ENCODE measurements around the gene SELENON. TPM values are rescaled to one million over a fixed set of nuclear protein-coding genes. Genes with fewer than 3 reads are reported as not detected.

The SELENON gene
- total RNA-seq, 1 experiment from 2014 or later = 31.9 TPM

DNA sequence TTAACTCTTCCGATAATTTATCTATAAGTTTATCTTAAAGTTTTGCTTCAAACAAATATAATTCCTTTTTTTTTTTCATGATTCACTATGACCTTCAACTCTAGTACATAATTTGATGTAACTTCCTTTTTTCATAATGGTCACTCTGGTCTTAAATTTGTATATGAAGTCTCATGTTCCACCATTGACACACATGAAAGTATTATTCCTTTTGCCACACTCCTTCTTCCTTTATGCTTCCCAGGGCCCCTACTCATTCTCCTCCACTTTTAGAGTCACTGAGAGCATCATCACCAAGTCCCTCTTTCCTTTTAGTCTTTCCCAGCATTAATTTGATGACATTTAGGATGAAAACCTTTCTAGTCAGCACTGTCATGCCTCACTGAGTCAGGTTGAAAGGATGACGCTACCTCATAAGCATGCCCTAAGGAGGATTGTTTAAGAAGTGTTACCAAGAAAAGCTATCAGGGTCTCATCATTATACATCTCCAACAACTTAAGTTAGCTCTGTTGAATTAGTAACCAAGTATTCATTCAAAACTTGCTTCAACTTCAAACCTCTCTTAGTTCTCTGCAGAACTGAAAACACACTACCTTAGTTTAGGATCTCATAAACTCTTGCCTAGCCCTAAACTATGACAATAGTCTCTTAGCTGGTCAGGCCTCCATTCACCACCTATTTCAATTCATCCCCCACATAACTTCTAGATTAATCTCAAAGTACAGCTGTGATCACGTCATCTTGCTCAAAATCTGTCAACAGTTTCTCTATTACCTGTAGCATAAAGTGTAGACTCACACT is 44.7 kb downstream of the SELENON start:
- in situ Hi-C loops (cut with HindIII; ENCODE audit: low sequenced_read_pairs) = no loop called here
- DNase-seq (ENCODE audit: low spot score) = no peak

DNA sequence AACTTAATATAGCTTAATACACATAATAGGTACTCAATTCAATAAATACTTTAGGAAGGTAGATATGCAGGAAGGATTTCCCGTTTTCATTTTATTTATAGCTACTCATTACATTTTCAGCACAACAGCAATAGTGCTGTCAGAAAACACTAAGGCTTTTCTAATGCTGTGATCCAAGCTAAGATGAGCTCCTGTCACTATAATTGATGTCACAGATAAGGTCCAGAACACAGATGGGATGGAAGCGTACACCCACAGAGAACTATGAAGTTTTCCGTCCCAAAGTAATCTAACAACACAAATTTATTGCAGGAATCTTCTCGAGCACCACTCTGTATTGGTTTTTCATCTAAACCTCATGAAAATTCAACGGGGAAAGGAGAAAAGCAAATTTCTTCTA is 45.7 kb downstream of the SELENON start:
- DNase-seq (ENCODE audit: low spot score) = no peak
- in situ Hi-C loops (cut with HindIII; ENCODE audit: low sequenced_read_pairs) = no loop called here

DNA sequence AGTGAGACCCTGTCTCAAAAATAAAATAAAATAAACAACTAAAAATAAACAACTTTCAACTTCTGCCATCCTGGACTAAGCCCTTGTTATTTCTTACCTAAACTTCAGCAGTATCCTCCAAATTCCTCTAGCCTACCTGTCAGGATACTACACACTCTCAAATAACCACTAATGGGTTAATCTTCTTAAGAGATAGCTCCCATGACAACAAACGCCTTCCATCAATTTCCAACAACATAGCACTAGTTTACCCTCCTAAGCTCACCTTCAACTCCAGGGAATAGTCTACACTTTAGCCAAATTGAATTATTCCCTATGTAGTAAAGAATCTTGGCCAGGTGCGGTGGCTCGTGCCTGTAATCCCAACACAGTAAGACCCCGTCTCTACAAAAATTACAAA is 47.9 kb downstream of the SELENON start:
- DNase-seq (ENCODE audit: low spot score) = no peak
- in situ Hi-C loops (cut with HindIII; ENCODE audit: low sequenced_read_pairs) = no loop called here

DNA sequence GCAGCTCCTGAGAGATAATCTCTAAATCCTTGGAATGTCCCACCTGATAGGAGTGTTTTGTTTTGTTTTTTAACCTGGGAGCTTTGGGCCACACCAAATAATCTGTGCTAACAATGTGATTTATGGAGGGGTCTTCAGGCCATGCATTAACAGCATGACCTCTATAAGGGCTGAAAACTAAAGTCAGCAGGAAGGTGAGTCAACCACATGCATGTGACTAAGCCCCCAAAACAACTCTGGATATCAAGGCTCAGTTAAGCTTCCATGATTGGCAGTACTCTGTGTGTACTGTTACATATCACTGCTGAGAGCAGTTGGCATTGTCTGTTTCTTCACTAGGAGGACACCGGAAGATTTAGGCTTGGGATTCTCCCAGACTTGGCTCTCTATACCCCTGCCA is 48.5 kb downstream of the SELENON start:
- in situ Hi-C loops (cut with HindIII; ENCODE audit: low sequenced_read_pairs) = no loop called here
- no peak for DNase-seq (ENCODE audit: low spot score)

DNA sequence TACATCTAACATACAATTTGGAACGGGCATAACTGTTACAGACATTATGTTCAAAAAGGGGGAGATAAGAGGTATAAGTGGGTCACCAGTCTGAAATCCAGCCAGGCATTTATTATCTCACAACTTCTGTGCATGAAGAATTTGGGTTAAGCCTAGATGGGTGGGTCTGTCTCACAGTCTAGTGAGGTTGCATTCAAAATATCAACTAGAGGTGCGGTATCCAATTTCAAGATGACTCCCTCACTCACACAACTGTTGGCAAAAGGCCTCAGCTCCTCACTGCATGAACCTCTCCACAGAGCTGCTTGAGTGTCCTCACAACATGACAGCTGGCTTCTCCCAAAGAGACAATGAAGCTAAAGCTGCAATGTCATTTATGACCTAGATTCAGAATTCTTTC is 54.6 kb downstream of the SELENON start:
- in situ Hi-C loops (cut with HindIII; ENCODE audit: low sequenced_read_pairs) = no loop called here
- DNase-seq (ENCODE audit: low spot score) = no peak

DNA sequence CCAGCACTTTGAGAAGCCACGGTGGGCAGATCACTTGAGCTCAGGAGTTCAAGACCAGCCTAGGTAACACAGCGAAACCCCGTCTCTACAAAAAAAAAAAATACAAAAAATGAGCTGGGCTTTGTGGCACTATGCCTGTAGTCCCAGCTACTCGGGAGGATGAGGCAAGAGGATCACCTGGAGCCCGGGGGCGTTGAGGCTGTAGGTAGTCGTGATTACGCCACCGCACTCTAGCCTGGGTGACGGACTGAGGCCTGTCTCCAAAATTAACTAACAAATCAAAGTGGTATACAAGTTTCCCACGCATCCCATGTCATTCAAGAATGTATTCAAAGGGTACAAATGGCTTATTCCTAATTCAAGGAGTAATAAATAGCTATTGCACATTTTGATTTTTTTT is 56.9 kb downstream of the SELENON start:
- in situ Hi-C loops (cut with HindIII; ENCODE audit: low sequenced_read_pairs) = no loop called here
- DNase-seq (ENCODE audit: low spot score) = no peak

DNA sequence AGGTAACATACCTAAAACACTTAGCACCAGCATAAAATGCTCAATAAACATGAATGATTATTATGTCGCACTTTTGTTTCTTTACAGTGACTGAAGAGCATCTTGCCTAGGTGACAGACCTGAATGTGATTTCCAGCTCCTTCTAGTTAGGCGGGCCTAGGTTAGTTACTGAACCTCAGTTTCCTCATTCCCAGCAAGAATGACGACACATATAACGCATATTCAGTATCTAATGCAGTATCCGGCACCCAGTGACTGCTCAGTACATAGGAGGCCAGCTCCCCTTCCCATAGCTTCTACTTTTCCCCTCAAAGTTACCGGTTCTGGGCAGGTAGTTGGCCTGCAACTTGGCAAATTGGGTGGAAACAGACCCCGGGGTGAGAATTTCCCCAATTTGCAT is 58.5 kb downstream of the SELENON start:
- DNase-seq (ENCODE audit: low spot score) = no peak
- in situ Hi-C loops (cut with HindIII; ENCODE audit: low sequenced_read_pairs) = no loop called here

DNA sequence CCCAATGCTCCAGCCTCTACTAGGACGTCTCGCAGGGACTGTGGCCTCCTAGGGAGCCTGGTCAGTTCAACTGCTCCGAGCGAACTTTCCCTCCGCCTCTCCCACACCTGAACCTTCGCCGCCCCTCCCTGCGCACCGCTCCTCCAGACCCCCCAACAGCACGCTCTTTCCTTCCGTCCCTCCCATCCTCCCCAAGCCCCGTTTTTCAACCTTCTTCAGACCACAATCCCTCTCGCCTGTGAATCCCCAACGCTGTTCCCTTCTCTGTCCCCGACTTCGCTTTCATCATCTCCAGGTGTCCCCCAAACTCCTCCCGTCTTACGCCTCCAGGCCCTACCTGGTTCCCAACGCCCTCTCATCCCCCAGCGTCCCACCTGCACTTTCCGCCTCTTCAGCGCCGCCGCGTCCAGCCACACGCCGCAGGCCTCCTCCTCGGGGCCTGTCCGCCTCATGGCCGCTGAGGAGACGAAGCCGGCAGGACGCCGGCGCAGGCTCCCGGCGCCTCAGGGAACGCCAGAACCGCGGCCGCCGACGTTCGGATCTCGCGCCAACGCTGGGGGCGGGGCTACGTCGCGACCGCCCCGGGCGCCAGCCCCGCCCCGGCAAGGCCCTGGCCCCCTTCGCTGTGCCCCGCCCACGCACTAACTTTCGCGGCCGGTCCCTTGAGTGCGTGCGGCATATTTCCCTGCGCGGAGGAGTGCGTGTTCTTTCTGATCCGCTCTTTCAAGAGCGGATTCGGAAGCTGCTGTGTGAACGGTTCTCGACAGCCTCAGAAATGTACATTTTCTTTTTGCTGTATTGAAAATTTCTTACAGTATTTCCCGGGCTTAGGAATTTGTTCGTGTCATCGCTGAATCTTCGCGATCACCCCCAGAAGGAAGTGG is 59.2 kb downstream of the SELENON start, which contains the start of gene AUNIP:
Gene AUNIP, minus strand, starts transcription at position 552 of the 884 bp plus-strand sequence. Its CDS starts 100 bp downstream, at position 452.
- in situ Hi-C loops (cut with HindIII; ENCODE audit: low sequenced_read_pairs) = no loop called here
- peak; percentile 76 for DNase-seq (ENCODE audit: low spot score)

DNA sequence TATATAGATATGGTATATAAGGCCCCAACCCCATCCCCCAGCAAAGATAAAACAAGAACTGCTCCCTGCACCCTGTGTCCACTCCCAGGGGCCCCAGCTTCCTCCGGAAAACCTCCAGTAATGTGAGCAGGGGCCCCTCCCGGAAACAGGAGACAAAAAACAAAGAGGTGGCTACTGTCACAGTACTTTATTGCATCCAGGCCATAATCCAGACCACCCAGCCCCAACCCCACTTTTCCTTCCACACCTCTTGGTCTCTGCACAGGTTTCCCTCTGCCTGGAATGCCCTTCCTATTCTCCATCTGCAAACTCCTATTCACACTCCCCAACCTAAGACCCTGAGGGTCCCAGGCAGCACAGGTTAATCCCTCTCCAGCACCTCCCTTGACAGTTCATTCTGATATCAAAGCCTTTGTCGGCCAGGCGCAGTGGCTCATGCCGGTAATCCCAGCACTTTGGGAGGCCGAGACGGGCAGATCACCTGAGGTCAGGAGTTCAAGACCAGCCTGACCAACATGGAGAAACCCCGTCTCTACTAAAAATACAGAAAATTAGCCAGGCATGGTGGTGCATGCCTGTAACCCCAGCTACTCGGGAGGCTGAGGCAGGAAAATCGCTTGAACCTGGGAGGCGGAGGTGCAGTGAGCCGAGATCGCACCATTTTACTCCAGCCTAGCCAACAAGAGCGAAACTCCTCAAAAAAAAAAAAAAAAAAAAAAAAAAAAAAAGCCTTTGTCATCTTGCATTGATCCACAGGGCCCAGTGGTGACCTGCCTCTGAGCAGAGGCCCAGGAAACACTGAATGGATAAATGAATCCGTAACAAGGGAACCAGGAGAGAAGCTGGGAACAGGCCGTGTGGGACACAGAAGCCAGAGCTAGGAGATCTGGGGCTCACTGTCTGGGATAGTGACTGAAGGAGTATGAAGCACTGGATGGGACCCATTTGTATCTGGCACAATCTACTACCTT is 61.6 kb downstream of the SELENON start:
- in situ Hi-C loops (cut with HindIII; ENCODE audit: low sequenced_read_pairs) = no loop called here

DNA sequence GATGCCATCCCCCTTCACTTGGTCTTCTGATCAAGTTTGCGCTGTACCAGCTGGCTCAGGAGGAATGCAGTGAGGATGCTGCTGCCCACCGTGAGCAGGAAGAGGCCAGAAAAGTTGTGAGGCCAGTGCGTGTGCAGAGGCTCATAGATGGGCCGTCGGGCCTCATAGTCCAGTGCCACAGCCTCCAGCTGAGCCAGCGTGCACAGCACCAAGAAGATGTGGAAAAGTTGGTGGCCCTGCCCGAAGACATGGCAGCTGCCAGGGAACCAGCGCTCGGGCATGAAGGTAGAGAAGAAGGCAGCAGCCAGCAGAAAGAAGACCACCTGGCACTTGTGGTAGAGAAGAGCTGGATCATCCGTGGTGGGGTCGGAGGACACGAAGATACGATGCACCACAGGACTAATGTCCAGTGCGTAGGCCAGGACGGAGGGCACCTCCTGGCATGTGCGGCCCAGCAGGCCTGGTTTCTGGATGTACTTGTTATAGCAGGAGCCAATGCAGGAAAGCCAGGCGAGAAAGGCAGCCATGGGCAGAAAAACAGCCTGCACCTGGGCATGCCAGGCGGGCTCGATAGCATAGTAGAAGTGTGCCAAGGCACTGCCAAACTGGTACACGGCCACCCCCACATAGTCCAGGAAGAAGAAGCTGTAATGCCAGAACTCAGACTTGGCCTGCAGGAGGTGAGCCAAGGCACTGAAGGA is 62.9 kb downstream of the SELENON start:
- in situ Hi-C loops (cut with HindIII; ENCODE audit: low sequenced_read_pairs) = no loop called here
- peak; percentile 74 for DNase-seq (ENCODE audit: low spot score)

More for the DNA sequence above, 61.6 kb downstream of the SELENON start:
- DNase-seq (ENCODE audit: low spot score) = no peak

DNA sequence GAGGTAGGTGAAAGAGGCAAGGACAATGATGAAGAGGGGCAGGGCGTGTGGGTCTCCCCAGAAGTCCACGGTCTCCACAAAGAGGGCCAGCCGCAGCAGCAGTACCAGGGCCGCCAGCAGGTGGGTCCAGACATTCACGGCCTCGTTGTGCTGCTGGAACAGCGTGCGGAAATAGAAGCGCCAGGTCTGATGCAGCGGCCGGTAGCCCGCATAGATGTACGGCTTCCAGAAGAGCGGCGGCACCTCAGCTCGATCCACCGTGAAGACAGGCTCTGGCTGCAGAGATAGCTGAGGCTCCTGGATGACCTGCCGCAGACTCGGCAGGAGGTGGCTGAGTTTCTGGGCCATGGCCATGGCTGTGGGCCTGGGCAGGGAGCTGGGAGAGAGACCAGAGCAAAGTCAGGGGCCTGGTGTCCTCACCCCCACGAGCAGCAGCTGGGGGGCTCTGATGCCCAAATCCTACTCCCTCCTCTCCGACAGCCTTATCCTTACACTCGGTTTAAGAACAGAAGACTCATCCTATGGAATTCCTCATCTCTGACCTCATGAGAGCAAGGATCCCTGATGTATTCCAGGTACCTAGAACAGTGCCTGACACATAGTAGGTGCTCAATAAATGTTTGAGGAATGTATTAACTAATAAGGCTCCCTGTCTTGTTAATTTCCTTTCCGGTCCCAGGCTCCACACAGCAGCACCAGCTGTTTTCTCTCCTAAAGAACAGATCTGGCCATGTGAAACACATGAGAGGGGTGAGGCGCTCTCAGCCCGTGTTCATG is 63.7 kb downstream of the SELENON start:
- in situ Hi-C loops (cut with HindIII; ENCODE audit: low sequenced_read_pairs) = no loop called here
- DNase-seq (ENCODE audit: low spot score) = peak; percentile 71

DNA sequence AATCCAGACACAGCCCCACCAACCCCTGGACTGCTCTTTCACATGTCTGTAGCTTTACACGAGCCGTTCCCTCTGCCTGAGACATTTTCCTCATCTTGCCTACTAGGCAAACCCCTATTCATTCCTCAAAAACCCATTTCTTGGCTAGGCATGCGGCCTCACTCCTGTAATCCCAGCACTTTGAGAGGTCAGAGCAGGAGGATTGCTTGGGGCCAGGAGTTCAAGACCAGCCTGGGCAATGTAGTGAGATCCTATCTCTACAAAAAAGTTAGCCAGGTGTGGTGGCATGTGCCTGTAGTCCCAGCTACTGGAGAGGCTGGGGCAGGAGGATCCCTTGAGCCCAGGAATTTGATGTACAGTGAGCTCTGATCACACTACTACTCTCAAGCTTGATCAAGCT is 64.4 kb downstream of the SELENON start:
- in situ Hi-C loops (cut with HindIII; ENCODE audit: low sequenced_read_pairs) = no loop called here
- DNase-seq (ENCODE audit: low spot score) = no peak

DNA sequence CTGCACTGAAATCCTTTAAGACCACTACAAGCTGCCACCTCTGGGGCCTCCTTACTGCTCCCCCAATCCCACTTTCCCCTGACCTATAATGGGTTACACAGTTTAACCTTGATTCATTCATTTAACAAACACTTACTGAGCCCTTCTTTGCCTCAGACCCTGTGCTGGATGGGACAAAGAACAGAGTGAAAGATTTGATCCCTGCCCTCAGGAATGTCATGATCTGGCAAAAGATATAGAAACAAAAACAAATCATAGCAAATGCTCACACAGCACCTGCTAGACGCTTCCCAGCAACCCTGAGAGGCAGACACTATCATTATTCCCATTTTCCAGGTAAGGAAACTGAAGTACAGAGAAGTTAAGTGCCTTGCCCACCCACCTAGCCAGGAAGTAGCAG is 66.3 kb downstream of the SELENON start:
- in situ Hi-C loops (cut with HindIII; ENCODE audit: low sequenced_read_pairs) = no loop called here

DNA sequence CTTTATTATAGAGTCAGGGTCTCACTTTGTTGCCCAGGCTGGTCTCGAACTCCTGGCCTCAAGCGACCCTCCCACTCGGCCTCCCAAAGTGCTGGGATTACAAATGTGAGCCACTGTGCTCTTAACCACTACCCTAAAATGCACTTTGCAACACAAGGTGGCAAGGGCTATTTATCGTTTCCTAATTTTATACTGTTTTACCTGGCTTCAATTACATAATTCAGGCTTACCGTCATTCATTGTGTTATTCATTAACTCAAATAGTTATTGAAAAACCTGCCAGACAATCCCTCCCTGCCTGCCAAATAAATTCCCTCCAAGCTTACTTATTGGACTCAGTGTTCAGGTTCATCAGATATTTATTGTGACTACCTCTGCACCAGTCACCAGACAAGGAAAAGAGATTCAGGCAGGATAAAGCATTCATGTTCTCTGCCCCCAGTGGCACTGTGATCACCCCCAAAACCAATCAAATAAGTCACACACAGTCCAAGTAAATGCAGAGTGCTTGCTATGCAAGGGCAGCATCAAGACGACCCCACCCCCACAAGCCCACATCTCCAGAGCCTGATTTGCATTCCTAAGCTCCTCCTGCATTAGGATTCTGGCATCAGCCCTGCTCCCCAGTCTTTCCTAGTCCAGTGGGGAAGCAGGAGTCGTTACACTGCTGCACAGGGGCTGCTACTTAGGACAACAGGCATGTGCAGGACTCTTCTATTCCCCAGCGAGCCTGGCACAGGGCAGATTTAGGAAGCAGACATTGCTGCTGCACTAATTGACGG is 67.4 kb downstream of the SELENON start:
- no peak for DNase-seq (ENCODE audit: low spot score)
- in situ Hi-C loops (cut with HindIII; ENCODE audit: low sequenced_read_pairs) = no loop called here

More for the DNA sequence above, 66.3 kb downstream of the SELENON start:
- DNase-seq (ENCODE audit: low spot score) = no peak

Data from G401 (cell line).